ENCODE data around the gene COX4I2.
"Not testable (repeated sequence)": the region's sequence is repeated elsewhere in the genome, so short reads cannot be mapped to it uniquely, and the experiment has no call there.

The COX4I2 gene

GRCh38 chr20:31643522-31643921 lies 5.8 kb downstream of the COX4I2 start:
- no peak overlapping the region for H3K4me2 ChIP-seq (ENCODE audit: low read length)
- no peaks in the 10 kb centered on the region for H3K9me3 ChIP-seq (ENCODE audit: insufficient read depth, low read length)
- H3K27me3 ChIP-seq (ENCODE audit: low read depth, low read length): no peaks in the 10 kb centered on the region; the same call in 1 of the 2 replicates
- H4K20me1 ChIP-seq (ENCODE audit: insufficient read depth, low read length): no peaks in the 10 kb centered on the region
- no peak for TF ChIP-seq EZH2phosphoT487 (IDR thresholded peaks at IDR 0.05; ENCODE audit: low read depth)
- no peak for TF ChIP-seq CTCF (IDR thresholded peaks at IDR 0.05; ENCODE audit: low read depth, low read length)
- no peak overlapping the region for H3K9ac ChIP-seq (ENCODE audit: low read length)
- peaks cover 7% of the 10 kb centered on the region for H3K4me1 ChIP-seq (ENCODE audit: low read length)
- H3K79me2 ChIP-seq (ENCODE audit: low read length): no peaks in the 10 kb centered on the region
- no peaks in the 10 kb centered on the region for H3K36me3 ChIP-seq (replicated peaks; ENCODE audit: low read depth, low read length)
- H2AFZ ChIP-seq (ENCODE audit: low read depth, low read length): no peak overlapping the region
- H3K4me3 ChIP-seq (ENCODE audit: low read length): no peak overlapping the region
- no peak overlapping the region for H3K27ac ChIP-seq (ENCODE audit: low read length)

- no peaks in the 10 kb centered on the region for H3K79me2 ChIP-seq (ENCODE audit: low read length)
- H3K9me3 ChIP-seq (ENCODE audit: insufficient read depth, low read length): no peaks in the 10 kb centered on the region
- H4K20me1 ChIP-seq (ENCODE audit: insufficient read depth, low read length): no peaks in the 10 kb centered on the region
- H3K27ac ChIP-seq (ENCODE audit: low read length): no peak overlapping the region
- H3K4me2 ChIP-seq (ENCODE audit: low read length): no peak overlapping the region
- no peaks in the 10 kb centered on the region; the same call in 1 of the 2 replicates for H3K27me3 ChIP-seq (ENCODE audit: low read depth, low read length)
- H3K4me1 ChIP-seq (ENCODE audit: low read length): peaks cover 7% of the 10 kb centered on the region
- H3K4me3 ChIP-seq (ENCODE audit: low read length): no peak overlapping the region
- H3K36me3 ChIP-seq (replicated peaks; ENCODE audit: low read depth, low read length): no peaks in the 10 kb centered on the region
- no peak for TF ChIP-seq EZH2phosphoT487 (IDR thresholded peaks at IDR 0.05; ENCODE audit: low read depth)
- H3K9ac ChIP-seq (ENCODE audit: low read length): no peak overlapping the region
- H2AFZ ChIP-seq (ENCODE audit: low read depth, low read length): no peak overlapping the region
Observed at GRCh38 chr20:31644701-31645100, 7.0 kb downstream of the COX4I2 start.

GRCh38 chr20:31648104-31648503 lies 10.4 kb downstream of the COX4I2 start:
- not testable (repeated sequence) for H3K9ac ChIP-seq (ENCODE audit: low read length); H2AFZ ChIP-seq (ENCODE audit: low read depth, low read length); H3K4me2 ChIP-seq (ENCODE audit: low read length); H3K27me3 ChIP-seq (ENCODE audit: low read depth, low read length); H4K20me1 ChIP-seq (ENCODE audit: insufficient read depth, low read length); H3K4me3 ChIP-seq (ENCODE audit: low read length); H3K4me1 ChIP-seq (ENCODE audit: low read length); H3K79me2 ChIP-seq (ENCODE audit: low read length); H3K27ac ChIP-seq (ENCODE audit: low read length); H3K9me3 ChIP-seq (ENCODE audit: insufficient read depth, low read length); H3K36me3 ChIP-seq (replicated peaks; ENCODE audit: low read depth, low read length)

GRCh38 chr20:31652917-31653396 lies 15.2 kb downstream of the COX4I2 start:
- Histone ChIP-seq H3K4me1 (ENCODE audit: low read length) (no peaks in the 10 kb centered on the region), H3K9me3 (ENCODE audit: insufficient read depth, low read length) (no peaks in the 10 kb centered on the region), H3K27ac (ENCODE audit: low read length) (no peak overlapping the region), H3K9ac (ENCODE audit: low read length) (no peak overlapping the region), H3K79me2 (ENCODE audit: low read length) (no peaks in the 10 kb centered on the region), H3K36me3 (replicated peaks; ENCODE audit: low read depth, low read length) (no peaks in the 10 kb centered on the region), H4K20me1 (ENCODE audit: insufficient read depth, low read length) (no peaks in the 10 kb centered on the region), H3K27me3 (ENCODE audit: low read depth, low read length) (peaks cover 8% of the 10 kb centered on the region), H3K4me3 (ENCODE audit: low read length) (no peak overlapping the region), H2AFZ (ENCODE audit: low read depth, low read length) (no peak overlapping the region), H3K4me2 (ENCODE audit: low read length) (no peak overlapping the region)
- TF ChIP-seq EZH2phosphoT487 (IDR thresholded peaks at IDR 0.05; ENCODE audit: low read depth): no peak
- no peak for TF ChIP-seq CTCF (IDR thresholded peaks at IDR 0.05; ENCODE audit: low read depth, low read length)

- no peak overlapping the region for H3K4me2 ChIP-seq (ENCODE audit: low read length)
- H2AFZ ChIP-seq (ENCODE audit: low read depth, low read length): no peak overlapping the region
Observed at GRCh38 chr20:31653561-31653960, 15.8 kb downstream of the COX4I2 start.

More at GRCh38 chr20:31653561-31653960, 15.8 kb downstream of the COX4I2 start:
- Histone ChIP-seq H3K9ac (ENCODE audit: low read length) (no peak overlapping the region), H3K4me3 (ENCODE audit: low read length) (no peak overlapping the region), H3K27me3 (ENCODE audit: low read depth, low read length) (peaks cover 8% of the 10 kb centered on the region), H3K9me3 (ENCODE audit: insufficient read depth, low read length) (no peaks in the 10 kb centered on the region), H3K36me3 (replicated peaks; ENCODE audit: low read depth, low read length) (no peaks in the 10 kb centered on the region), H3K4me1 (ENCODE audit: low read length) (no peaks in the 10 kb centered on the region), H3K27ac (ENCODE audit: low read length) (no peak overlapping the region), H3K79me2 (ENCODE audit: low read length) (no peaks in the 10 kb centered on the region), H4K20me1 (ENCODE audit: insufficient read depth, low read length) (no peaks in the 10 kb centered on the region)
- TF ChIP-seq CTCF (IDR thresholded peaks at IDR 0.05; ENCODE audit: low read depth, low read length) (no peak), EZH2phosphoT487 (IDR thresholded peaks at IDR 0.05; ENCODE audit: low read depth) (no peak)
